B cell (primary cell): ENCODE measurements around the gene ELL.

Experiments used
- EZH2 ChIP-seq: IDR thresholded peaks from 2 replicates; pipeline ENCODE4 v1.6.1; 2012; ENCODE audit warnings: borderline replicate concordance, low read depth, mild to moderate bottlenecking, moderate library complexity, low read length; ENCODE audit not compliant: insufficient read depth, poor library complexity, severe bottlenecking
- TF ChIP-seq, protein P1 (sequence below): fragments of 200-600 bp; IDR thresholded peaks from one replicate; pipeline ENCODE4 v1.8.0; 2022; ENCODE audit warnings: antibody characterized with exemption, mild to moderate bottlenecking

- TF ChIP-seq, protein P1, sequence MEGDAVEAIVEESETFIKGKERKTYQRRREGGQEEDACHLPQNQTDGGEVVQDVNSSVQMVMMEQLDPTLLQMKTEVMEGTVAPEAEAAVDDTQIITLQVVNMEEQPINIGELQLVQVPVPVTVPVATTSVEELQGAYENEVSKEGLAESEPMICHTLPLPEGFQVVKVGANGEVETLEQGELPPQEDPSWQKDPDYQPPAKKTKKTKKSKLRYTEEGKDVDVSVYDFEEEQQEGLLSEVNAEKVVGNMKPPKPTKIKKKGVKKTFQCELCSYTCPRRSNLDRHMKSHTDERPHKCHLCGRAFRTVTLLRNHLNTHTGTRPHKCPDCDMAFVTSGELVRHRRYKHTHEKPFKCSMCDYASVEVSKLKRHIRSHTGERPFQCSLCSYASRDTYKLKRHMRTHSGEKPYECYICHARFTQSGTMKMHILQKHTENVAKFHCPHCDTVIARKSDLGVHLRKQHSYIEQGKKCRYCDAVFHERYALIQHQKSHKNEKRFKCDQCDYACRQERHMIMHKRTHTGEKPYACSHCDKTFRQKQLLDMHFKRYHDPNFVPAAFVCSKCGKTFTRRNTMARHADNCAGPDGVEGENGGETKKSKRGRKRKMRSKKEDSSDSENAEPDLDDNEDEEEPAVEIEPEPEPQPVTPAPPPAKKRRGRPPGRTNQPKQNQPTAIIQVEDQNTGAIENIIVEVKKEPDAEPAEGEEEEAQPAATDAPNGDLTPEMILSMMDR = no peak
- TF ChIP-seq EZH2 = no peak
These were observed 28.2 kb downstream of the ELL start for GRCh38 chr19:18493440-18494266.
